Neural cell (in vitro differentiated cells): Measurements from ENCODE around the gene CACNA1C. TPM values are rescaled to one million over a fixed set of nuclear protein-coding genes. Genes with fewer than 3 reads are reported as not detected.

Experiments used
- H2AFZ ChIP-seq: fragments of 200-600, 300-800 bp; sonication (generic), shearing (Covaris generic); 2 replicates; pipeline ENCODE4 v1.6.0; 2014; ENCODE audit warnings: low read depth, mild to moderate bottlenecking, antibody characterized with exemption, low read length, moderate library complexity
- H3F3A ChIP-seq: fragments of 200-600 bp; shearing (Covaris generic); 2 replicates; pipeline ENCODE4 v1.6.1; 2016; ENCODE audit warnings: mild to moderate bottlenecking, moderate library complexity, mixed read lengths, antibody characterized with exemption, low read length; ENCODE audit not compliant: insufficient read depth, poor library complexity, severe bottlenecking
- H3K27ac ChIP-seq: fragments of 200-600, 300-800 bp; sonication (generic), shearing (Covaris generic); 2 replicates; pipeline ENCODE4 v1.5.1; 2014; ENCODE audit warnings: mild to moderate bottlenecking, low read length, moderate library complexity
- H3K27me3 ChIP-seq: fragments of 300-800, 200-600 bp; sonication (generic), shearing (Covaris generic); 2 replicates; pipeline ENCODE4 v1.6.0; 2014; ENCODE audit warnings: mild to moderate bottlenecking, low read depth, low read length, moderate library complexity; ENCODE audit not compliant: insufficient read depth
- H3K36me3 ChIP-seq: fragments of 300-800, 200-600 bp; sonication (generic), shearing (Covaris generic); 2 replicates; pipeline ENCODE4 v1.5.1; 2014; ENCODE audit warnings: mild to moderate bottlenecking, antibody characterized with exemption, low read length, moderate library complexity; ENCODE audit not compliant: insufficient read depth
- H3K4me2 ChIP-seq: fragments of 300-800, 200-600 bp; sonication (generic), shearing (Covaris generic); 2 replicates; pipeline ENCODE4 v1.6.0; 2014; ENCODE audit warnings: mild to moderate bottlenecking, low read length
- H3K4me3 ChIP-seq: fragments of 300-800, 200-600 bp; sonication (generic), shearing (Covaris generic); 2 replicates; pipeline ENCODE4 v1.5.1; 2014; ENCODE audit warnings: mild to moderate bottlenecking, low read length, moderate library complexity
- H3K79me2 ChIP-seq: fragments of 200-600 bp; shearing (Covaris generic); replicated peaks from 2 replicates; pipeline ENCODE4 v1.6.0; 2014; ENCODE audit warnings: mild to moderate bottlenecking, low read length, moderate library complexity; ENCODE audit not compliant: insufficient read depth
- H3K9ac ChIP-seq: fragments of 300-800, 200-600 bp; sonication (generic), shearing (Covaris generic); 2 replicates; pipeline ENCODE4 v1.6.1; 2016; ENCODE audit warnings: mild to moderate bottlenecking, low read length, mixed read lengths
- H3K9me2 ChIP-seq: fragments of 200-600 bp; shearing (Covaris generic); 2 replicates; pipeline ENCODE4 v1.6.1; 2016; ENCODE audit warnings: mild to moderate bottlenecking, low read length, mixed read lengths; ENCODE audit not compliant: insufficient read depth
- H3K9me3 ChIP-seq: fragments of 200-600, 300-800 bp; sonication (generic), shearing (Covaris generic); 2 replicates; pipeline ENCODE4 v1.6.1; 2016; ENCODE audit warnings: mild to moderate bottlenecking, mixed run types, low read length, moderate library complexity, mixed read lengths
- H4K20me1 ChIP-seq: fragments of 200-600 bp; shearing (Covaris generic); 2 replicates; pipeline ENCODE4 v1.6.1; 2016; ENCODE audit warnings: mild to moderate bottlenecking, mixed run types; ENCODE audit not compliant: insufficient read depth
- CTCF ChIP-seq: fragments of 450-650 bp; IDR thresholded peaks from 2 replicates; pipeline ENCODE4 v1.5.1; 2014; ENCODE audit warnings: antibody characterized with exemption, mild to moderate bottlenecking, moderate library complexity; ENCODE audit not compliant: poor library complexity, severe bottlenecking
- EP300 ChIP-seq: fragments of 450-650 bp; conservative IDR thresholded peaks from 2 replicates; pipeline ENCODE4 v1.6.1; 2014; ENCODE audit warnings: antibody characterized with exemption, mild to moderate bottlenecking, moderate library complexity; ENCODE audit not compliant: poor library complexity, severe bottlenecking
- EZH2 ChIP-seq: fragments of 200-600, 300-800 bp; shearing (Covaris generic), sonication (generic); IDR thresholded peaks from 2 replicates; pipeline ENCODE4 v1.6.1; 2014; ENCODE audit warnings: antibody characterized with exemption, low read length, borderline replicate concordance, mild to moderate bottlenecking; ENCODE audit not compliant: insufficient read depth, poor library complexity, severe bottlenecking
- MXI1 ChIP-seq: fragments of 450-650 bp; conservative IDR thresholded peaks from 2 replicates; pipeline ENCODE4 v1.6.1; 2014; ENCODE audit warnings: antibody characterized with exemption, mild to moderate bottlenecking; ENCODE audit not compliant: poor library complexity, severe bottlenecking
- POLR2AphosphoS5 ChIP-seq: IDR thresholded peaks from 2 replicates; pipeline ENCODE4 v1.6.1; 2012
- RAD21 ChIP-seq: fragments of 450-650 bp; conservative IDR thresholded peaks from 2 replicates; pipeline ENCODE4 v1.6.1; 2014; ENCODE audit warnings: antibody characterized with exemption, mild to moderate bottlenecking, moderate library complexity
- REST ChIP-seq: IDR thresholded peaks from 2 replicates; pipeline ENCODE4 v1.6.1; 2012; ENCODE audit warnings: borderline replicate concordance
- SMC3 ChIP-seq: fragments of 450-650 bp; conservative IDR thresholded peaks from 2 replicates; pipeline ENCODE4 v1.6.1; 2014; ENCODE audit warnings: antibody characterized with exemption, mild to moderate bottlenecking, moderate library complexity; ENCODE audit not compliant: poor library complexity
- TAF1 ChIP-seq: IDR thresholded peaks from 2 replicates; pipeline ENCODE4 v1.6.1; 2012; ENCODE audit warnings: low read depth
- polyA plus RNA-seq: library from polyadenylated mRNA; depleted of rRNA; stranded (reverse); fragments of >200 nt; gene quantifications from 2 replicates; pipeline ENCODE4 v1.2.3, GENCODE V29; 2014

CACNA1C gene
- polyA plus RNA-seq, 1 donor from 2014 or later = 9.7 TPM

- TF ChIP-seq EP300 (no peak), MXI1 (no peak), TAF1 (no peak), POLR2AphosphoS5 (no peak), REST (no peak), SMC3 (no peak), CTCF (no peak), EZH2 (no peak), RAD21 (no peak)
- no peak overlapping the region for H3K4me3 ChIP-seq
- no peaks in the 10 kb centered on the region for H3K9me3 ChIP-seq
- H4K20me1 ChIP-seq = no peaks in the 10 kb centered on the region
- H3K4me2 ChIP-seq = no peak overlapping the region
- no peaks in the 10 kb centered on the region for H3K36me3 ChIP-seq
- no peaks in the 10 kb centered on the region for H3K27me3 ChIP-seq
- H3K27ac ChIP-seq = no peak overlapping the region
- no peaks in the 10 kb centered on the region for H3K79me2 ChIP-seq
- no peaks in the 10 kb centered on the region for H3F3A ChIP-seq
- H3K9ac ChIP-seq = no peak overlapping the region
- H3K9me2 ChIP-seq = no peaks in the 10 kb centered on the region
- H2AFZ ChIP-seq = no peak overlapping the region
Observed at GRCh38 chr12:2454601-2455177, 401.9 kb downstream of the CACNA1C start.

- Histone ChIP-seq H3K79me2 (no peaks in the 10 kb centered on the region), H3K9me3 (no peaks in the 10 kb centered on the region), H3K9ac (no peak overlapping the region), H3K27me3 (no peaks in the 10 kb centered on the region), H3K36me3 (no peaks in the 10 kb centered on the region), H2AFZ (no peak overlapping the region), H3K27ac (no peak overlapping the region), H3K9me2 (no peaks in the 10 kb centered on the region), H3K4me2 (no peak overlapping the region), H4K20me1 (no peaks in the 10 kb centered on the region), H3F3A (no peaks in the 10 kb centered on the region), H3K4me3 (no peak overlapping the region)
- TF ChIP-seq TAF1 = no peak
- TF ChIP-seq CTCF = no peak
- TF ChIP-seq POLR2AphosphoS5 = no peak
- no peak for TF ChIP-seq REST
- no peak for TF ChIP-seq RAD21
- TF ChIP-seq SMC3 = no peak
- no peak for TF ChIP-seq EZH2
- no peak for TF ChIP-seq MXI1
- TF ChIP-seq EP300 = no peak
Observed at GRCh38 chr12:2455410-2455809, 402.6 kb downstream of the CACNA1C start.
